ENCODE data around the gene ANKRD29.
A peak's percentile ranks its signal among the peaks of the same experiment; 100 is the strongest.

The ANKRD29 gene, protein sequence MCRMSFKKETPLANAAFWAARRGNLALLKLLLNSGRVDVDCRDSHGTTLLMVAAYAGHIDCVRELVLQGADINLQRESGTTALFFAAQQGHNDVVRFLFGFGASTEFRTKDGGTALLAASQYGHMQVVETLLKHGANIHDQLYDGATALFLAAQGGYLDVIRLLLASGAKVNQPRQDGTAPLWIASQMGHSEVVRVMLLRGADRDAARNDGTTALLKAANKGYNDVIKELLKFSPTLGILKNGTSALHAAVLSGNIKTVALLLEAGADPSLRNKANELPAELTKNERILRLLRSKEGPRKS

DNA sequence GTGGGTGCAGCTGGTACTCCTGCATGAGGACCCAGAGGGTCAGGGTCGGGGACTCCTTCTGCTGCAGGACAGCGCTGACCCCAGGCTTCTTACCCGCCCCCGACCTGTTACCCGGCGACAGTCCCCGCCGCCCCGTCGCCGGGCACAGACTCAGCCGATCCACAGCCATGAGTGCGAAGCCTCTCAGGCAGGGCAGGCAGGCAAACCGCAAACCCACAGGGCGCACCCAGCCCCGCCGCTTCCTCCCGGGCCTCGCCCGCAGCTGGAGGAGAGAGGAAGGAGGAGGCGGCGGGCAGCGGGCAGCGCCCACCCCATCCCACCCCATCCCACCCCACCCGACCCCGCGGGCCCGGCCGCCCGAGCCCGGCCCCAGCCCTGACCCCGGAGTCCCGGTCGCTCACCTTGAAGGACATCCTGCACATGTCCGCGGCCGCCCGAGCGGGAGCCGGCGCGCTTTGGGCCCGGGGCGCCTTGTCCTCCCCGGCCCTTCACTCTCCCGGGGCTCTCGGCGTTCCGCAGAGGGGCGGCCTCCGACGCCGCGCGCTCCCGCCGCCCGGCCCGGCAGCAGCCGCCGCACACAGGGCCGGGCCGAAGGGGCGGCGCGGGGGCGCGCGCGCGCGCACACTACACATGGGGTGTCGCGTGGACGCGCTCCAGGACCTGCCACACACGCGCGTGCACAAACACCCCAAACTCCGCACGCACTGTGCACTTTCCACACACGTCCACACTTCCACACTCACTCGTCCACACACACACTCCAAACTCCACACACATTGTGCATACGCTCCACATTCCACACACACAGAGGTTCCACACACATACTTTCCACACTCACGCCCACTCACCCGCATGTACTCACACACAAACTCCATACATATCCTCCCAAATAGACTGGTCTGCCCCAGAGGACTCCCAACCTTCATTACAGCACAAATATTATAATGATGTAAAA, at the start of gene ANKRD29:
Gene ANKRD29, minus strand, starts transcription at position 603 of the 955 bp plus-strand sequence. Its CDS starts 181 bp downstream, at position 422.
- DNase-seq (ENCODE audit: low spot score), result peak; percentile 86

DNA sequence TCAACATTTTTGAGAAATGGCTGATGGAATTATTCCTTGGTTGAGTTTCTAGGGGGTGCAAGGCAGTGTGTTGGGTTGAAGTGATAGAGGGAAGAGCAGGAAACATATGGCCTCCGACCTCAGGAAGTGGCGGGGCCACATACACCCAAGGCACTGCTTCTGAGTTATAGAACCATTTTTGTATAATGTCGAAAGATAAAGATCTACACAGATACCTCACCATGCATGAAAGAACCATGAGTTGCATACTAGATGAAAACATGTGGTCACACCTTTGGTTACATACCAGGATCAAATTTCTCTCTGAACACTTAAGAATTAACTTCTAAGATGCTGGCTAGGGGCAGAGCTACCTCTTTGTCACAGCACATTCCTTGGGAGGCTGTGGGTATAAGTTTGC, 49.7 kb upstream of the ANKRD29 start:
- DNase-seq (ENCODE audit: low spot score), result no peak

DNA sequence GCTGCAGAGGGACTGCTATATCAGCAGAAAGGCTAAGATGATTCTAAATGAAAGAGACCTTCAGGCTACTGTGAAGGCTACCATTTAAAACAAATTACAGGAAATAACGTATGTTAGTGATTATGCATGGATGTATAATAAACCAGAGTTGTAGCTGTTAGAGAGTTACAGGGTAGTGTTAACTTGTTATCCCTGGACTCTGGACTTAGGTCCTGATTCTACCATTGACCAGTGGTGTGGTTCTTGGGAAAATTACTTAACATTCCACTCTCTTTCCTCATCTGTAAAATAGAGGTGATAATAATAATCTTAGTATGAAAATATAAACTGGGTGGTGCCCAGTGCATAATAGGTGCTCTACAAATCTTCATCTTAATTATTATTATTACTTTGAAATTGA, 48.7 kb upstream of the ANKRD29 start:
- DNase-seq (ENCODE audit: low spot score), result no peak

DNA sequence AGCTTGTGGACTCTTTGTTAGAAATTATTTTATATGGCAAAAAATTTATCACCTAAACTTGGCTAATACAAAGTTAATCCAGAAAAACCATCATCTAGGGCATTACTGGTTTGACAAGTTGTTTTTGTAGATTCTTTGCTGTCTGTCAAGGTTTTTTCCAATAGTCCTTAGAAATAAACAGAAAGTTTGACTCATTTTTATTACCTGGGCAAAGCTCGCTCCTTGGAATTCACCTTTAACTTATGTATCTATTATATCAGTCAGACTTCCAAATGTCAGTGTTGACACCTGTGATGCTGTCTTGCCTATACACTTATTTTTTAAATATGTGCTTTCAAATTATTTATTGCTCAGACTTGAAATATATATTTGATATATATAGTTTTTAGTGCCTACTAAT, 48.2 kb upstream of the ANKRD29 start:
- DNase-seq (ENCODE audit: low spot score), result no peak

DNA sequence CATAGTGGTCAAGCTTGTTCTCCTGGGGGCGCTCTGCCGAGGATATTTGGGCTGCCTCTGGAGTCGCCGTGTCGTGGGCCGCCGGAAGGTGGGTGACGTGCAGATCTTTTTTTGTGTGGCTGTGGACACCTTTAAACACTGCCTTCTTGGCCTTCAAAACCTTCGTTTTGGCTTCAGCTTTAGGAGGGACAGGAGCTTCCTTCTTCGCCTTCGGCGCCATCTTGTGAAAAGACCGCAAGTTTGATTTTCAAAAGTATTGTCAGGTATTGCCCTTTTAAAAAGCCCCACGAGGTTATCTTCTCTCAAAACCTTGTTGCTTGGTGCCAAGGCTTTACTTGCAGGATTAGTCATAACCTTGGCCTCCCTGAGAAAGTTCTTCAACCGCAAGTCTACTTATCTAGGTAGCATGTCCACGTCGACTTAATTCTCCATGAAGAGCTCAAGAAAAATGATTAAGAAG, 47.4 kb upstream of the ANKRD29 start:
- no peak for DNase-seq (ENCODE audit: low spot score)

DNA sequence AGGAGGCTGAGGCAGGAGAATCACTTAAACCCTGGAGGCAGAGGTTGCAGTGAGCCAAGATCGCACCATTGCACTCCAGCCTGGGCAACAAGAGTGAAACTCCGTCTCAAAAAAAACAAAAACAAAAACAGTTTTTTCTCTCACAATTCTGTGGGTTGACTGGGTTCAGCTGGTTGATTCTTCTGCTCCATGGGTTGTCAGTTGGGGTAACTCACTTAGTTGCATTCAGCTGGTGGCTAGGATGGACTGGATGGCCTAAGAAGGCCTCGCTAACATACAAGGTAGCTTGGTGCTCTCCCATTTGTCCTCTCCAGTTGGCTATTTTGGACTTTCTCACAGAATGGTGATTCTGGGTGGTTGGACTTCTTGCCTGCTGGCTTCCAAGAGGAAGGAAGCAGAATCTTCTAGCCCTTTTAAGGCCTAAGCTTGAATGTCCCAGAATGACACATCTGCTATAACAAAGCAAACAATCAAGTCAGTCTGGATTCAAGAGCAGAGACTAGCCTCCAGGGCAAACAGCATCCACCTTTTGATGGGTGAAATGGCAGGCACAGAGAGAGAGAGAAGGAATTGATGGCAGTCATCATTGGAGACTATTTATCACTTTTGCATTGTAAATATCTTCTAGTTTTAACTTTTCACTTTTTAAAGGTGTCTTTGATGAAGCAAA, 44.4 kb upstream of the ANKRD29 start:
- DNase-seq (ENCODE audit: low spot score), result no peak

DNA sequence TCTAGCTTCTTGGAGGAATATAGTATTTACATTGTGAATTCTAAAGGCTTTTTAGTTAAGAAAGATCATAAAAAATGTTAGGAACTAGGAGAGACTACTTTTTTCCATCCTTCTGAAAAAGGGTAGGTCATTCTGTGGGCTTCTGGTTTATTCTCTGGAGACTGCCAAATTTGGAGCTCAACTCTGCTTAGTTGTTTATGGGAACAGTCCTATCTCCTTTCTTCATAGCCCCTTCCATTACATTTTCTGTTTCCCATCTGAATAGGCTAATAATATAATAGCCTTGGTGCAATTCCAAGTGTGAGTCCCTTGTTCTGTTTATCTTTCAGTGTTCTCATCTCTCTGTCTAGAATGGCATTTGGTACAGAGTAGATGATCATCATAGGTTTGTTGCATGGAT, 42.1 kb upstream of the ANKRD29 start:
- DNase-seq (ENCODE audit: low spot score), result no peak

DNA sequence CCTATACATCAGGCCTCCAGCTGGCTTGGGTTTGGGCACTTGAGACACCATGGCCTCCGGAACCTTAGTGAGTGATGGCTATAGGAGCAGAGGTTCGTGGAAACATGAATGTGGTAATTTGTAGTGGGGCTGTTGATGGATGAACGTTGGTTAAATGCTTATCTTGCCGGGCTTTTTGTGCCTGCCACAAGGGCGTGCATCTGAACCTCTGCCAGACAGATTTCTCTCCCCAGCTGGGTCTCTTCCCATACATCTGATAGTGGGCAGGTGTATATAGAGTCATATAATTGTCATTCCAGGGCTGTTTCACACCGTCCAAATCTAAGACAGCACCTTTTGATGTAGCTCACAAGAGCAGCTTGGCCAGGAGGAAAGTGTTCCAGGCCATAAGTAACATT, 41.3 kb upstream of the ANKRD29 start:
- no peak for DNase-seq (ENCODE audit: low spot score)

DNA sequence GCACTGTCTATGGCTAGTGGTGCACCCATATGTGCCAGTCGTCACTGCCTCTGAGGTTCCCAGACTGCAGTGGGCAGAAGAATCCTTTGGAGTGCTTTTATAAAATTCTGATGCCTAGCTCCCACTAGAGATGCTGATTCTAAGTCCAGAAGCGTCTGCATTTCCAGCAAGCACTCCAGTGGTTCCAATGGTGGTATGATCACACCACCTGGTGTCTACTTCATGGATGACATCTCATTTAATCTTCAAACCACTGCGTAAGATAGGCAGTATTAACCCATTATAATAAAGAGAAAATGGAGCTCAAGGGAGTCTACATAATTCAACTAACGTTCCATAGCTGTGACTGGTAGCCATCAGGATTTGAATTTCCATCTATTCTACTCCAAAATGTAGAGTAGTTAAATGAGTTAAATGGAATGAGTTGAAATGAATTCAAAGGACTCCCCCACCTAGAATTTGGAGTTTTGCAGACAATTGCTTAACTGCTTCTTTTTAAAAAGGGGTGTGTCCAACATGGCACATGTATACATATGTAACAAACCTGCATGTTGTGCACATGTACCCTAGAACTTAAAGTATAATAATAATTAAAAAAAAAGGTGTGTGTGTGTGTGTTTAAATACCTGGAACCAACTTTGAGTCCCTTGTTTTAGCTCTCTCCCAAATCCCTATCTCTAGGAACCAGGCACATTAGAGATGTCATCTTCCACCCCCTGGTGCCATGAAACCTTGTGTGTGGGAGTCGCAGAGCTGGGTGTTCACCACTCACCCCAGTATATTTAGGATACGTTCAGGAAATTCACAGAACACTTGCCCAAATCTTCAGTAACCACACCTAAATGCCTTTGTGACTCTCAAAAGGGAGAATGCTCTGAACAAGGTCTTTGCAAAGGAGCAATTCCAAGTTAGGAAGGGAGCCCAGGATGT, 40.6 kb upstream of the ANKRD29 start:
- DNase-seq (ENCODE audit: low spot score), result peak; percentile 60

DNA sequence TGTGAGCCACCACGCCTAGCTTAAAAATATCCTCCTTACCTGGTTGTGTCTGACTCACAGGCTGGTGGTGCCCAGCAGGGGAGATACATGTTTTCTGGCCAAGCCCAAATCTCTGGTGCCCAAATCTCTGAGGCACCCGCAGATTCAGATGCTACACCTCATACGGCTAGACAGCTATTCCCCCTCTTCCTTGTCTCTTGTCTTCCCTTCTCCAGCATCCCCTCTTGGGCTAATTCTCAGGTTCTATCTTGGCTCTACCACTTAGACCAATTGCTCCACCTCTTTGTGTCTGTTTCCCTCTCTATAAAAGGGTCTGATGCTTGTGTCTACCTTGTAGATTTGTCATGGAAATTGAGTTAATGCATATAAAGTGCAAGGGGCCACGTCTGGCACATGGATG, 39.9 kb upstream of the ANKRD29 start:
- DNase-seq (ENCODE audit: low spot score), result no peak

DNA sequence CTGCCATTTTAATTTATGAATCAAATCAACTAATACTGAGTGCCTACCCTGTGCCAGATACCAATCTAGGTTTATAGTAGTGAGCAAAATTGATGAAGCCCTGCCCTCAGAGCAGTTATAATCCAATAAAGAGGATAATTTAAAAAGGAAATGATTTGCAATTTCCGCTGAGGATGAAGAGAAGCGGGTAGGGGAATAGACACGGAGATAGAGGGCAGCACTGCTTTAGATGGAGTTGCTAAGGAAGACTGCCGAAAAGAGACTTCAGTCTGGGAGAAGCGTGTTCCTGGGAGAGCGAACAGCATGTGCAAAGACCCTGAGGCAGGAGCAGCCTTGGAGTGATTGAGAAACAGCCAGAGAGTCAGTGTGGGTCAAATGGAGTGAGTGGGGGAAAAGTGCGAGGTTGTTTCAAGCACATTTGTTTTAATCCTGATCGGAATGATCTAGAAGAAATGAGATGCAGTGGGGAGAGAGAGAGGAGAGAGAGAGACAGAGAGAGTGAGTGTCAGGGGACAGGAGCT, 38.9 kb upstream of the ANKRD29 start:
- no peak for DNase-seq (ENCODE audit: low spot score)

DNA sequence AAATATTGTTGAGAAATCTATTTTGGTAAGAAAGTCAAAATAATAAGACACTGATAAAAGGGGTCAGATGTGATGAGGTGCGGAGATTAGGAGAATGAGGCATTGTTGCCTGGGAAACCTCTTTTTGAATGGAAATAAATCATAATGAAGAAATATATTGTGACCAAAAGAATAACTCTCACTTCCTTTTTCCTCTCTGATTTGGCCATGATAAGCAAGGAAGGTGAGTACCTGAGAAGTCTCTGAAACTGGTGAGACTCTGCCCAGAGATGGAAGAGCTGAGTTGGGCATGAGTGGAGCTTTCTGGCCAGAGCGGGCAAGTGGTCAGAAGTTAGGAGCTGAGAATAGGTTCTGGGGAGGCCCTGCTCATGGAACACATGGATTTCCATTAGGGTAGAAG, 38.3 kb upstream of the ANKRD29 start:
- no peak for DNase-seq (ENCODE audit: low spot score)

DNA sequence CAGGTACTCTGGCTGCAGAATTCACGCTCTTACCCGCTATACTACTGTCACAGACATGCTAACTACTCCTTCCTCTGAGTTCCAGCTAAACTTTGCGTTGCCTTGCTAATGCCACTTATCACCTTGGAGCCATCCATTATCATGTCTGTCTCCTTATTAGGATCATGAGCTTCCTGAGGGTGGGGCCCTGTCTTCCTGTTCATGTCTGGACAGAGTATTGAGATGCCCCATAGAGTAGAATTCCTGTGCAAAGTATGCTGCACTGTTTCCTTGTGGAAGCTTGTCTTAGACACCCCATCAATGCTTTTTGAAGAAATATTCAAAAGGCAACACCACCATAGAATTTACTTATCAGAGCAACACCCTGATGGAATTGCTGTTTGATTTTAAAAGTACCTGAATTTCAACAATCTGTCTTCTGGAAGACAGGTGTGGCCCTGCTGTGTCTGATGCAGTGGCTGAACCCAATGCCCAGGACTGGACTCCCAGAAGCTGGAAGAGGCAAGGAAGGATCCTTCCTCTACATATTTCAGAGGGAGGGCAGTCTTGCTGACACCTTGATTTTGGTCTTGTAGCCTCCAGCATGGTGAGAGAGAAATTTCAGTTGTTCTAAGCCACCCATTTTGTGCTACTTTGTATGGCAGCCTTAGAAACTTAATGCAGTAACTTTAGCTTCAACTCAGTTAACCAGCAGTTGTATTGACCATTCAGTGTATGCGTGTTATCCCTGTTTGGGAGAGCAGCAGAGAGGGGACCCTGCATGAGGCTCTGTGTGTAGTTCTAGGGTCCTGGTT, 32.1 kb upstream of the ANKRD29 start:
- no peak for DNase-seq (ENCODE audit: low spot score)

DNA sequence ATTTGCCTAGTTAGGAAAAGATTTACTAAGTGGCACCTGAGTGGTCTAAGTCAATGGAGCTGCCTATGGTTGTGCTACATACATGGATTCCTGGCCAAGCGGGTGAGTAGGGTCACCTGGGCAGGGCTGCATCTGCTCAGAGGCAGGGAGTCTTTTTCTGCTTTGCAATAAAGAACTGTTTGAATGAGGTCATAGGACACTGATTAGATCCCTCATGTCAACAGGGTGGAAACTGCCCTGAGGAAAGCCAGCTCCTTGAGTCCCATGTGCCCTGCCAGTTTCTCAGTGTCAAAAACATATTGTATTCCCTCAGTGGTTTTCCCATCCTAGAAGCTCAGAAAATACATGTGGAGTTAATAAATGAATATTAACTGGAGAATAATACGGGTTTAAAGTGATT, 31.1 kb upstream of the ANKRD29 start:
- DNase-seq (ENCODE audit: low spot score), result no peak

DNA sequence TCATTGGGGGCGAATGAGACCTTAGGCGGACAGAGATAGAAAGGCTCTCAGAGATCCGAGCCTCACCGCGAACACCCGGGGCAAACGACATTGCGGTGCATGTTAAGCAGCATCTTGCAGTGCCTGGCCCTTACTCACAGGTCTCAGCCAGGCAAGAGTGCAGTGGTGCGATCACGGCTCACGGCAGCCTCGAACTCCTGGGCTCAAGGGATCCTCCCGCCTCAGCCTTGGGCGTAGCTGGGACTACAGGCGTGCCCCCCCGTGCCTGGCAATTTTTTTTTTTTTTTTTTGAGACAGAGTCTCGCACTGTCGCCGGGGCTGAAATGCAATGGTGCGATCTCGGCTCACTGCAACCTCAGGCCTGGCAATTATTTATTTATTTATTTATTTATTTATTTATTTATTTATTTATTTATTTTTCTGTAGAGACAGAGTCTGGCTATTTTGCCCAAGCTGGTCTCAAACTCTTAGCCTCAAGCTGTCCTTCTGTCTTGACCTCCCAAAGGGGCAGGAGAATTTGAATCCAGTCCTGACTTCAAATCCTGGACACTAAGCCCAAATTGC, 27.9 kb upstream of the ANKRD29 start:
- peak; percentile 48 for DNase-seq (ENCODE audit: low spot score)

DNA sequence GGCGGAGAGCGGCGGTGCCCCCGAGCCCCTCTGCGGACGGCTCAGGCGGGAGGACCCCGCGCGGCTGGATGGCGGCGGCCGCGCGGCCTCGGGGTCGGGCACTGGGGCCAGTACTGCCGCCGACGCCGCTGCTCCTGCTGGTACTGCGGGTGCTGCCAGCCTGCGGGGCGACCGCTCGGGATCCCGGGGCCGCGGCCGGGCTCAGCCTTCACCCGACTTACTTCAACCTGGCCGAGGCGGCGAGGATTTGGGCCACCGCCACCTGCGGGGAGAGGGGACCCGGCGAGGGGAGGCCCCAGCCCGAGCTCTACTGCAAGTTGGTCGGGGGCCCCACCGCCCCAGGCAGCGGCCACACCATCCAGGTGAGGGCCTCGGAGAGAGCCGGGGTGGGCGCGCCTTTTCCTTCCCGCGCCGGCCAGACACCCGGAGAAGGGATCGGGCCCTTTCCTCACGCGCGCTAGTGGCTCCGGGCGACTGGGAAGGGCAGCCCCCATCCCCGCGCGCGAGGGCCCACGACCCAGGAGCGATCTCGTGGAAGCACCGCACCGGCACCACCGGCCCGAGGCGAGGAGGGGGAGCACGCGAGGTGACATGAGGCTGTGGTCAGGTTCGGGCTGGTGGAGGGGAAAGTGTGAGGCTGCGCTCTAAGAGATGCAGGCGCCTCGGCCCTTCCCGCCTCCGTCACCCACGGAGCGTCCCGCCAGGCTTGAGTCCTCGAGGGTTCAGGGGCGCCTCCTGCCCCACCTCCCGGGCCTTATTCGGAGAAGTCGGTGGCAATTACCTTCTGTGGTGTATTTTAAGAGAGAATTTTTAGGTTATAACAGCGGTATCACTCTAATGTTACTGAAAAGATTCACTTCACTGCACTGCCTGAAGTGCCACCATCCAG, 27.1 kb upstream of the ANKRD29 start:
- no peak for DNase-seq (ENCODE audit: low spot score)

DNA sequence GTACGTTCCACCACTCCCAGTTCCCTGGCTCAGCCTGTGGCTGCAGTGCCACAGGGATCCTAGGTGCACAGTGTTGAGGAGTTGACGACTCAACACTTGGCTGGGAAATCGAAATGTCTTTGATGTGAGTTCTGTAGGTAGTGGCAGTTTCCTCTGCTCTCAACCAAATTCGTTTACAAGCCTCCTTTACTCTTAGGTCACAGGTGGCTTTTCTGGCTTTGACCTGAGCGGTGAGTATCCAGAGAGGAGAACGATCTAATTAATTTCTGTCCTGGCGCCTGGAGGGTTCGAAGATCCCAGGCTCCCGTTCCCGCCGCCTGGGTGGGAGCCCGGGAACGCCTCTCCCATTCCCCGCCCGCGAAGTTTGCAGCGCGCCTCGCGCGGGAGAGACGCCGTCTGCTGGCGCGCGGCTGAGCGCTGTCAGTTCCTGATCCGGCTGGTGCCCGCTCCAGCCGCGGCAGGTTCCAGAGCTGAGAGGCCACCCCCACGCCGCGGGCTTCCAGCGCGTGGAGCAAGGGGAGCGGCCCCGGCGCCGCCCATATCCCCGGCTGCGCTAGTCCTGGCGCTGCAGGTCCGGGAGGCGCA, 26.4 kb upstream of the ANKRD29 start, which contains the start of gene LAMA3:
Gene LAMA3, plus strand, starts transcription at position 423 of the 585 bp plus-strand sequence. CDS start 231 bp downstream, outside the sequence.
- peak; percentile 88 for DNase-seq (ENCODE audit: low spot score)

DNA sequence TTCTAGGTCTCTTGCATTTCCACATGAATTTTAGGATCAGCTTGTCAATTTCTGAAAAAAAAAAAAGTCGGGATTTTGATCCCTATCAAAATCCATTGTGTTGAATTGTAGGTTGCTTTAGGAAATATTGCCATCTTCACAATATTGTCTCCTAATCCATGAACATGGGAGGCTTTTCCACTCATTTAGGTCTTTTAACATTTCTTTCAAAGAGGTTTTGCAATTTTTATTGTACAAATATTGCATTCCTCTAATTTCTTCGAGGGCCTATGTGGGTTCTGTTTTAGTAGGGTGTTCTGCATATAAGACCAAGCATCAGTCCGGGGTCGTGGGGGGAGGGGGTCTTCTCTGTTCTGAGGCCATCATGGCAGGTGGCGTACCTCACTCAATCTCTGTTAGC, 25.8 kb upstream of the ANKRD29 start:
- no peak for DNase-seq (ENCODE audit: low spot score)

Data from D341Med (cell line).